Ovary (tissue), 9 donors: ENCODE data around the gene CD9. TPM values are rescaled to one million over a fixed set of nuclear protein-coding genes. Genes with fewer than 3 reads are reported as not detected.

Source experiments
- DNase-seq, 5 donors: peaks; one replicate each; pipeline ENCODE4 v3.0.0-alpha.2; 2019 to 2020
- H3K27ac ChIP-seq, 2 donors: fragments of 200-600 bp; one replicate each; pipeline versions ENCODE4 v1.5.1 to v1.8.0; 2019 to 2022
- H3K27me3 ChIP-seq: fragments of 200-600 bp; one replicate; pipeline ENCODE4 v1.8.0; 2022
- H3K36me3 ChIP-seq: fragments of 200-600 bp; sonication (generic); one replicate; pipeline ENCODE4 v1.5.1; 2019
- H3K4me1 ChIP-seq: one replicate; pipeline ENCODE4 v1.8.1; 2013; ENCODE audit warnings: mild to moderate bottlenecking, moderate library complexity; ENCODE audit not compliant: insufficient read depth
- H3K4me3 ChIP-seq: fragments of 200-600 bp; sonication (generic); one replicate; pipeline ENCODE4 v1.5.1; 2017
- H3K9me3 ChIP-seq, 2 donors: fragments of 200-600 bp in 1 of 2; sonication (generic) in 1 of 2; one replicate each; pipeline versions ENCODE4 v1.5.1 to v1.8.1; 2013 to 2019; ENCODE audit warnings: mild to moderate bottlenecking in 1 of 2, moderate library complexity in 1 of 2
- EP300 ChIP-seq: sonication (generic); formaldehyde crosslinking; IDR thresholded peaks from one replicate; pipeline ENCODE4 v1.6.1; 2017; ENCODE audit warnings: antibody characterized with exemption
- POLR2A ChIP-seq: fragments of 450-650 bp; IDR thresholded peaks from one replicate; pipeline ENCODE4 v1.6.1; 2017; ENCODE audit warnings: antibody characterized with exemption, mild to moderate bottlenecking, moderate library complexity
- WGBS, 3 donors: extraction: QIAGEN DNeasy Blood & Tissue Kit in 1 of 3; methylation state at CpG; one replicate each; pipeline versions ENCODE4 v1.1.5 to v1.1.7; 2013 to 2017; 5-methylcytosine and 5-hydroxymethylcytosine counted together
- intact Hi-C, 4 donors: fragments of 100-400 bp; cut with DNase I; formaldehyde crosslinking; loops; one replicate each; pipeline versions ENCODE4 v1.11.0 to v1.15.1; 2022 to 2023
- polyA plus RNA-seq, 2 donors: library from polyadenylated mRNA; stranded (reverse); fragments of 200-250 nt in 1 of 2; fragments of 350-450 nt in 1 of 2; fragmentation: Illumina TruSeq in 1 of 2; extraction: RNeasy Lipid Tissue Mini Kit (QIAGEN cat#74804) in 1 of 2; gene quantifications; one replicate each; pipeline ENCODE4 v1.2.3, GENCODE V29; 2013 to 2014
- total RNA-seq, 7 donors: library from RNA; depleted of rRNA in 2 of 7; stranded (reverse); fragments of >200 nt in 2 of 7; fragmentation: NEBNext Ultra II Directional in 3 of 7; extraction: Animal tissue kit (Norgen Biotek cat#: 25700) in 3 of 7; gene quantifications; one replicate each; pipeline versions ENCODE4 v1.1.0 to v1.2.4, GENCODE V29; 2016 to 2023
- TF ChIP-seq, protein P1 (sequence below), 3 donors: fragments of 450-650 bp in 2 of 3; fragments of 200-600 bp in 1 of 3; IDR thresholded peaks; one replicate each; pipeline versions ENCODE4 v1.5.1 to v1.8.0; 2016 to 2022; ENCODE audit warnings: antibody characterized with exemption in 3 of 3, mild to moderate bottlenecking in 1 of 3
- donor health status: DM: no; HTN: no; CAD: no; lungs with moderate emphysema.
- donor health status: DM: no; HTN: no; CAD: no.
- donor health status: Bipolar disorder and iron deficiency.
- donor health status: DM: yes; HTN: yes; CAD: no.
- donor health status: DM: no; HTN: no; CAD: no.
- donor health status: DM: yes; HTN: yes; CAD: no.

The CD9 gene
- total and polyA plus RNA-seq, 9 donors: 23.9 to 372 (median 60.7) TPM

- Histone ChIP-seq H3K36me3 (no peaks in the 10 kb centered on the region), H3K27ac (no peak overlapping the region), H3K4me1 (peaks cover 3% of the 10 kb centered on the region), H3K4me3 (no peak overlapping the region), H3K27me3 (no peaks in the 10 kb centered on the region), H3K9me3 (no peaks in the 10 kb centered on the region)
- intact Hi-C loops: no loop called here
- TF ChIP-seq, protein P1, sequence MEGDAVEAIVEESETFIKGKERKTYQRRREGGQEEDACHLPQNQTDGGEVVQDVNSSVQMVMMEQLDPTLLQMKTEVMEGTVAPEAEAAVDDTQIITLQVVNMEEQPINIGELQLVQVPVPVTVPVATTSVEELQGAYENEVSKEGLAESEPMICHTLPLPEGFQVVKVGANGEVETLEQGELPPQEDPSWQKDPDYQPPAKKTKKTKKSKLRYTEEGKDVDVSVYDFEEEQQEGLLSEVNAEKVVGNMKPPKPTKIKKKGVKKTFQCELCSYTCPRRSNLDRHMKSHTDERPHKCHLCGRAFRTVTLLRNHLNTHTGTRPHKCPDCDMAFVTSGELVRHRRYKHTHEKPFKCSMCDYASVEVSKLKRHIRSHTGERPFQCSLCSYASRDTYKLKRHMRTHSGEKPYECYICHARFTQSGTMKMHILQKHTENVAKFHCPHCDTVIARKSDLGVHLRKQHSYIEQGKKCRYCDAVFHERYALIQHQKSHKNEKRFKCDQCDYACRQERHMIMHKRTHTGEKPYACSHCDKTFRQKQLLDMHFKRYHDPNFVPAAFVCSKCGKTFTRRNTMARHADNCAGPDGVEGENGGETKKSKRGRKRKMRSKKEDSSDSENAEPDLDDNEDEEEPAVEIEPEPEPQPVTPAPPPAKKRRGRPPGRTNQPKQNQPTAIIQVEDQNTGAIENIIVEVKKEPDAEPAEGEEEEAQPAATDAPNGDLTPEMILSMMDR (IDR thresholded peaks at IDR 0.05): no peak
- TF ChIP-seq POLR2A: no peak
- no peak for TF ChIP-seq EP300
- DNase-seq: no peak
- 86 to 91% (median 90%) methylated on average over 5 of the region's 5 CpGs for WGBS, 3 donors
These were observed 31.4 kb downstream of the CD9 start for GRCh38 chr12:6231359-6232268.

DNA sequence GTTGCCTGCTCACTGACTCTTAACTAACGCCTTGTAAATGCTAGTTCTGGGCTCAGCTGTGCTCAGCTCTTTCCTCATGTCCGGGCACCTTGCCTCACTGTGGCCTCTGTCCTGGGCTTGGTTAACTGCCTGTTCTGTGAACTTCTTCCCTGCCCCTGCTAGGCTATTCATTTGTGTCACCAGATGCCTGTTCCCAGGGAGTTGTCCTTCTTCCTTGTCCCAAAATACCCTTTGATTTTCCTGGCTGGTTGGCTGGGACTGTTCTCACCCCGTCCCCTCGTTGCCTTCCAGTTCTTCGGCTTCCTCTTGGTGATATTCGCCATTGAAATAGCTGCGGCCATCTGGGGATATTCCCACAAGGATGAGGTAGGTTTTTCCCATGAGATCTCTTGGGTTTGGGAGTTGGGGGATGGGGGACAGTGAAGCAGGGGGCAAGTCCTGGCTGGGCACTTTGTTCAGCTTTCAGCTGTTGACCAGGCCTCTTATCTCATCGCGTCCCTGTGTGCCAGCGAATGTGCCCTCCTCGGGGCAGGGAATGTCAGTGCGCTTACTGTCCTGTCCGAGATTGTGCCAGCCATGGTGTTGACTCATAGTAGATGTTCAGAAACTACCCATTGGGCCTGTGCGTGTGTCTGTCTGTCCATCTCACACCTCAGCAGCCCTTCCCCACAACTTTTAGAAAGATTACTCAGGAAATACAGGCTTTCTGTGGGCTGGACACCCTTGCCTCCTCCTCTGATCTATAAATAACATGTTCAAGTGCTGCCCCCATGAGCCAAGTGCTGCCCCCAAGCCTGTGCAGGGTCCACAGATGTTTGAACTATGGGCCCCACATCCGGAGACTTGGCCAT is 33.1 kb downstream of the CD9 start:
- Histone ChIP-seq H3K36me3 (no peaks in the 10 kb centered on the region), H3K4me1 (no peaks in the 10 kb centered on the region)
- WGBS, 3 donors: 83 to 85% (median 84%) methylated on average over 15 of the region's 15 CpGs

GRCh38 chr12:6234214-6234613 is 34.0 kb downstream of the CD9 start:
- Histone ChIP-seq H3K9me3 (no peaks in the 10 kb centered on the region), H3K4me3 (no peak overlapping the region), H3K27me3 (no peaks in the 10 kb centered on the region), H3K27ac (no peak overlapping the region), H3K4me1 (no peaks in the 10 kb centered on the region), H3K36me3 (no peaks in the 10 kb centered on the region)
- TF ChIP-seq POLR2A (no peak), EP300 (no peak)
- TF ChIP-seq, protein P1 (IDR thresholded peaks at IDR 0.05): no peak
- no peak for DNase-seq
- intact Hi-C loops: no loop called here
- 42 to 58% (median 57%) methylated on average over 3 of the region's 3 CpGs for WGBS, 3 donors

More for the DNA sequence above, 33.1 kb downstream of the CD9 start:
- DNase-seq: no peak
- H3K27ac ChIP-seq: no peak overlapping the region
- intact Hi-C loops: no loop called here
- TF ChIP-seq POLR2A: no peak
- TF ChIP-seq, protein P1 (IDR thresholded peaks at IDR 0.05): no peak
- no peak for TF ChIP-seq EP300
- no peaks in the 10 kb centered on the region for H3K27me3 ChIP-seq
- no peak overlapping the region for H3K4me3 ChIP-seq
- H3K9me3 ChIP-seq: no peaks in the 10 kb centered on the region

- no peaks in the 10 kb centered on the region for H3K36me3 ChIP-seq
- H3K4me1 ChIP-seq: no peaks in the 10 kb centered on the region
- intact Hi-C loops: no loop called here
- H3K27ac ChIP-seq: no peak overlapping the region
- DNase-seq: no peak
- WGBS, 3 donors: 80 to 83% (median 83%) methylated on average over 7 of the region's 7 CpGs
- H3K27me3 ChIP-seq: no peaks in the 10 kb centered on the region
- TF ChIP-seq EP300: no peak
- TF ChIP-seq POLR2A: no peak
- TF ChIP-seq, protein P1 (IDR thresholded peaks at IDR 0.05): no peak
- no peaks in the 10 kb centered on the region for H3K9me3 ChIP-seq
- H3K4me3 ChIP-seq: no peak overlapping the region
These were observed 34.7 kb downstream of the CD9 start for GRCh38 chr12:6234906-6235305.
